Mesenteric fat pad (tissue), 1 donor: ENCODE results near the gene DISC1. TPM values are rescaled to one million over a fixed set of nuclear protein-coding genes. Genes with fewer than 3 reads are reported as not detected.

ENCODE experiments used
- DNase-seq: peaks from one replicate; pipeline ENCODE4 v3.0.0-alpha.2; 2020; ENCODE audit warnings: low spot score
- total RNA-seq: library from RNA; stranded (reverse); fragmentation: NEBNext Ultra II Directional; extraction: Animal tissue kit (Norgen Biotek cat#: 25700); gene quantifications from one replicate; pipeline ENCODE4 v1.2.1, GENCODE V29; 2021
- donor health status: DM: yes; HTN: yes; CAD: no.

Gene DISC1
- total RNA-seq, 1 donor from 2014 or later, result 13.0 TPM

GRCh38 chr1:231844986-231845502 lies 218.5 kb downstream of the DISC1 start:
- DNase-seq, result no peak

DNA sequence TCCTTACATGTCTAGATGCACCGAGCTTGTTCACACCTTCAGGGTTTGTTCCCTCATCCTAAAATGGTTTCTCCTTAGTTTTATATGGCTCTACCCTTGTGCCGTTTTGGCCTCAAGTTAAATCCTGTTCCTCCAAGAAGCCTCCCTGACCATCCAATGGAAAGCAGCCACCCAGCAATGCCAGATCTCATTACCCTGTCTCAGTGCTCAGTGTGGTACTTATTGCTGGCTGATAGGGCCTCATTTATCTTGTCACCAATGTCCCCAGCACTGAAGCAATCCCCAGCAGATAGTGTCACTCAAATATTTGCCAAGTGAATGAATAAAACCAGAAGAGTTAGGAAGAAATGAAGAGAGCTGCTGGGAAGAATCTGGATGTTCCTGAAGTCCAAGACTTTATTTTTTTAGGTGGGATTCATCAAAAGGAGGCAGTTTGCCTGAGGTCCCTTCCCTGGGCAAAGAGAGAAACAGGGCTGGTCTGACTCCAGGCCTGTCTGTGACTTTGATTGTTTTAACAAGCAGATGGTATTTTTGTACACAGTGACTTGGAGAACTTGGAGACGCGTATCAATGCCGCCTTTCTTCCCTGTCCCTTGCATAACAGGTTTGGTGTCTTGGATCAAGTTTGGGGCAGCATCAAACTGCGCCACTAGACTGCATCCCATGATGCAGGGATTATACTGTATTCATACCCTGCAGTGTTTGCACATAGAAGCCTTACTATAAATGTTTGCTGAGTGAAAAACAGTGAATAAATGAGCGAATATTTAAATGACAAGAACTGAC lies 221.2 kb downstream of the DISC1 start:
- DNase-seq, result no peak

DNA sequence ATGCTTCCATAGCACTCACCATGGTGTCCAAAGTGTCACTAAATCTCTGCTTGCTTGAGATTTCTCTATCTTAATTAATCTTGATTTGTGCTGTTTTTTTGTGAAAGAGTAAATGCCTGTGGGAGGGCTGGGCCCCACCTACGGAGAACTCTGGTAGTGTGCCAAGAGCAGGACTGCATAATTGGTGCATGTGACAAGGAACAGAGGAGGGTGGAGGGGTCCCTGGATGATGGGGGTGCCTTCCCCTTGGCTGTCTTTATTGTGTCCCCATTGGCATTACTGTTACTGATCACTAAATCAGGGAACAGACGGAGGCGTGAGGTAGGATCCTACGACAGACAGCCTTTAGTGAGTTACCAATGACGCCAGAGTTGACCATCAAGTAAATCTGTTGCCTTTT lies 223.4 kb downstream of the DISC1 start:
- DNase-seq, result no peak

- DNase-seq, result no peak
Measured at GRCh38 chr1:231850786-231851185, 224.2 kb downstream of the DISC1 start.

DNA sequence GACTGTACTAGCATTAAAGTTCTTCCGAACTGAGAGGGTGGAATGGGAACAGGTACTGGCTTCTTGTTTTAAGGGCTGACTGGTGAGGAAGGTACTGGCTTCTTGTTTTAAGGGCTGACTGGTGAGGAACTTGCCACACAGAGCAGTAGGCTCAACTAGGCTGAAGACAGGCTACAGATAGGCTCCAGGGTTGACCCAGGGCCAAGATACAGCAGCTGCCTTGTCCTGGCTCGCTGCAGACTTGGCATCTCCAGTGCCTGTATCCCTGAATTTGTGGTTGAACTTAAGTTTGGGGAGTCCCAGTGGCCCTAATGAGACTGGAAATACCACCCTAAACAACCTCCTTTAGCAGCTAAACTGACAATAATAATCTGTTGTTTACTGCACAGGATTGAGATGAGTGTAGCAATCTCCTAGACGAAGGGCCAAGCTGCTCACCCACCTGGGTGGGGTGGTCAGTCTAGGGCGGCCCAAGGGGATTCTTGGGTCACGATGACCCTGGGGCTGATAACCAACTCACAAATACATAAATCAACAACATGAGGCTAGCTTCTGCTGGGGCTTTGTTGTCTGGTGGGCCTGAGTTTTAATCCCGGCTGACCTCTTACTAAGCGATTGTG lies 227.1 kb downstream of the DISC1 start:
- no peak for DNase-seq

DNA sequence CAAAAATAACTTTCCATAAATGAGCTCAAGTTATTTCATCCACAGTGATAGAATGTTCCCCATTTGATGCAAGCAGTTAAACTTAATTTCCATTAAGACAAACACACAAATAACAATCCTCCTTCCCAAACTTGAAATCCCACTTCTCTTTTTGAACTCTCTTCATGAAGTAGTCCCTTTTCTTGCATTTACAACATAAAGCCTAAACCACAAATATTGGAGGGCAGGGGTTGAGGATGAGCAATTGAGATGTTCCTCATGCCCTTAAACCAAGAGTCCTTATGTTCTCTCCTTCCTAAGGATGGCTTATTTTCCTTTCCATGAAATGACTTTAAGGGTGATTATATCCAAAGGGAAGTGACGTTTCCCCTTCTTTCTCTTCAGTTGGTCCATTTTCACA lies 228.8 kb downstream of the DISC1 start:
- no peak for DNase-seq

DNA sequence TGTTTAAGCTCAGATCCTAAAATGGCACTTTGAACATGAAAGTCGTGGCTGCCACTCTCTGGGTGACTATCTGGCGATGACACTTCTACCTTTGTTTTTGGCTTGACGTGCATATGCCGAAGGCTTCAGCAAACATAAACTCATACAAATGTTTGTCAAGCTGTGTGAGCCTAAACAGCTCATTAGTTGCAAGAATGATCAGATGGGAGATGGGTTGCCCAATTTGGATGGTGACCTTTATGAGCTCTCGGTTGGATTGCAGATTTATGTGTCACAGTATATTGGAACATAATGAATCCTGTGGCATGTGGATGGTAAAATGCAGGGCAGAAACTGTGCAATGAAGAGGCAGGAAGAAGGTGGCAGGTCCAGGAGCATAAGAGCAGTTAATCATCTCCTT lies 229.3 kb downstream of the DISC1 start:
- no peak for DNase-seq

DNA sequence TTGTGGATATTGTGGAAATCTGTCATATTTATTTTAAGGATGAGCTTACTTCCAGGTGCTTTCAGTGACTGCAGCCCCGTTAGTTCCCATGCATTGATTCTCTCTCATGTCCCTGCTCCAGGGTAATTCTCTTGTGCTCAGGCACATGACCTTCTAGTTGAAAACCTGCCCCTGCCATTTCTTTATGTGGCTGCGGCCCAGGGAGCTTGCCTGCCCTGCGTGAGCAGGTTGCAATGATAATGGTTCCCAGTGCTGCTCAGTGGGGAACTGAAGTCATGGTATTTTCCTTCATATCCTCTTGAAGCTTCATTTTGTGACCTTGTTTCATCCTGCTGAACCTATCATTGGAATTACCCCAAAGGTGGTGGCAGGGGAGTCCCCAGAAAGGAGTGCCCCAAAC lies 229.8 kb downstream of the DISC1 start:
- no peak for DNase-seq

DNA sequence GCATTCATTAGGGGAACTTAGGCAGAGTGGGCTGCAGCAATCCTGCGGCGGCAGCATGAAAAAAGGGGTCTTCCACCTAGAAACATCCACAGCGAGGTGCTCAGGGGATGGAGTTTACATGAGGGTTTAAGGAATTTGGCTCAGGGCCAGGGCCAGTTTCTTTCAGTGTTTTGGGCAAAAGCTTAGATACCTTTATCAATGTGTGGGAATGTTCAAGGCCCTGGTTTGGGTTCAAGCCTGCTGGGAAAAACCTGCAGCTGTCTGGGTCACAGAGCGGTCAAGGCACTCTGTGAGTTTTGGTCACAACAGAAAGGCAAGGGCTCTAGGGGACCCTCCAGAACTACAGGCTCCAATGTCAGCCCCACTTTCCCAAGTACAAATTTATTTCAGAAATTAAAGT lies 230.3 kb downstream of the DISC1 start:
- DNase-seq, result no peak

GRCh38 chr1:231857609-231858135 lies 231.1 kb downstream of the DISC1 start:
- no peak for DNase-seq

DNA sequence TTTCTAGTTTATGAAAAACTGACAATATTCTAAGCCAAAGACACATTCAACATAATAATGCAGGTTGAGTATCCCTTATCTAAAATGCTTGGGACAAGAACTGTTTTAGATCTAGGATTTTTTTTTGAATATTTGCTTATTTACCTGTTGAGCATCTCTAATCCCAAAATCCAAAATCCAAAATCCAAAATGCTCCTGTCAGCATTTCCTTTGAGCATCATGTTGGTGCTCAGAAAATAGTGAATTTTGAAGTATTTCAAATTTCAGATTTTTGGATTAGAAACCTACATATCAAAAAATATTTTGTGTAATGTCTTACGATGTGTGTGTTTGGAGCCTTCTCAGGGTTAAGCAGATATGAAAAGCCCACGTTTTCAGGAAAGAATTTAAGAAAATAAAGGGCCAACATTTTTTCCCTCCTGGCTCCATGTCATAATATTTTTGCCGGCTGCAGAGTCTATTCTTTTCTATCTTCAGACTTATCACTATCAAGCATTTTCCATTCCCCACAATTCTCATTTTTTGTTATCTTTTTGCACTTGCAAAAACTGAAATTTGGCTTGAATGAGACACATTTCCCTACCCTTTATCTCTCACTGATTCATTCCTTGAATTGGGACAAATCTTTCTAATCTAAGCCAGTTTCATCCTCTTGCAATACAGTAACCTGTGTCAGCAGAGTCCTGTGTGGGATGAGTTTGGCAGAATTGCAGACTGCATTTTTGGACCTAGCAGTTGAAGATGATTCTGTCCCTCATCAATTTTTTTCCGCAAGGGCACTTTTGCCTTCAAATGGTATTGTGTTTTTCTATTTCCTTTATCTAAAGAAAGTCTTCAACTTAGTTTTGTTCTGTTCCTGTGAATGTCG lies 233.9 kb downstream of the DISC1 start:
- DNase-seq, result no peak

DNA sequence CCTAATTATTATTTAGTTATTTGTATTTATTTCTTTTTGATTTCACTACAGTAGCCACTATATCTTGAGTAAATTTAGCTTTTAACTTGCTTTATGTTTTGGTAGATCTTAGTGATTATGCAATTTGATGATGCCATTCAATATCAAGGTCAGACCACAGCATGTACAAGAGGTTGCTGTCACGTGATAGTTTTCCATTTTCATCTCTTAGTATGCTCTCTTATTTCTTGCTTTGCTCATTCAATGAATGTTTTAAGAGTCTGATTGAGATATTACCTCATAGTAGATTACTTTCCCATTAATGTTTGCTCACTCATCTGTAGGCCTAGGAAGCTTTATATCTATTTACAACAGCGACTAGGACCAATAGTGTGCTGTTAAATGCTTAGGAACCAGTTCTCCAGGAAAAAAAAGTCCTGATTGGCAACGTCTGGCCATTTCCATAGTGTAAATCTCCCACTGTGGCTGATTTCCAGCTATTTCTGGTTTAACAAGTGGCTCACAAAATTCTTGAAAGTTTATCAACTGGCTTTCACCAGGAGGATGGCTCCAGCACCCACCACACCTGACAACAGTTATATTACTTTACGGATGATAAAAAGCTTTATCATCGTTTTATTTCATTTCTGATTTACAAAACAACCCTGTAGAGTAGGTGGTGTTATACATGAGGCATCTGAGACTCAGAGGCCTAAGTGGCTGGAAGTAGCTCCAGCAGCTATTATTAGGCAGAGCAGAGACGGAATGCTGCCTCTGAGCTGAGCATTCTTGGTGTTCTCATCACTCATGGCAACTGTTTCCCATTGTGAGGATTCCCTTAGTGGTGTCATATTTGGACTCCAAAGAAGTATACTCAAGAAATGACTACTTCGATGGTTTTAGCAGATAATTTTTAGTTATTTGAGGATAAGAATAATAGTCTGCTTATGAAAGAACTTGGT lies 235.2 kb downstream of the DISC1 start:
- no peak for DNase-seq

- DNase-seq, result no peak
Measured at GRCh38 chr1:231862611-231863010, 236.0 kb downstream of the DISC1 start.

GRCh38 chr1:231865331-231865730 lies 238.7 kb downstream of the DISC1 start:
- DNase-seq, result no peak

DNA sequence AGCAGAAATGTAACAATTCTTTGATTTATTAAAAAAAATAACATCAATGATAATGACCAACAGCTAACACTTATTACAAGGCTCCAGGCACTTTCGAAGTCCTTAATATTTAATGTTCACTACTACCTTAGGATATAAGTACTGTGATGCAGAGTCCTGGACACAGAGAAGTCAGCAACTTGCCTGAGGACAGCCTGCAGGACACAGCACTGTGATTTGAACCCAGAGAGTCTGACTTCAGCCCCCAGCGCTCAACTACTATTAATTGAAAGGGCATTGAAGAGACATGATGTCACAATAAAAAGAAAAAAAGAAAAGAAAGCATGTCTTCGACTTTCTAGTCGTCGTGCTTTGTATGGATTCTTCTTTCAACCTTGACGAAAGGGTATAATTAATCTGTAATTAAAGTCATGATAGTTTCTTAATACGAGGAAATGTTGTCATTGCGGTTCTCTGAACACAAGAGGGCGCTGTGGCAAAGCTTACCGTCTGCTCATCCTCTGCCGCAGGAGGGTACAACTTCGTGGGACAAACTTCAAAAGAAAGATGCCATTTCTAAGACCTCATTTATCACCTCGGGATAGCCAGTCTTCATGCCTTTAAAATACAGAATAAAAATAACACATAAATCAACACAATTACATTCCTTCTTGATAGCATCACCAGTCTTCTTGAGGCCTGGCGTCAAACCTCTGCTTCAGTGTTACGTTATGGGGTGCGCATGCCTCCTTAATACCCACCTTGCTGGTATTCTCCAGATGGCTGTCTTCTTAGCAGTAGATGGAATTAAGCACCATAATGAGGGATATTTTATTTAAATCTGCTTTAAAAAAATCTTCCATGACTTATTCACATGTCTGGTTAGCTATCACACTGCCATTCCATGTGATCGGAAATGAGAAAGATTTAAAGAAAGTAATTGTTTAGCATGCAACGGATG lies 240.1 kb downstream of the DISC1 start:
- no peak for DNase-seq

- no peak for DNase-seq
Measured at GRCh38 chr1:231867607-231868006, 241.0 kb downstream of the DISC1 start.

DNA sequence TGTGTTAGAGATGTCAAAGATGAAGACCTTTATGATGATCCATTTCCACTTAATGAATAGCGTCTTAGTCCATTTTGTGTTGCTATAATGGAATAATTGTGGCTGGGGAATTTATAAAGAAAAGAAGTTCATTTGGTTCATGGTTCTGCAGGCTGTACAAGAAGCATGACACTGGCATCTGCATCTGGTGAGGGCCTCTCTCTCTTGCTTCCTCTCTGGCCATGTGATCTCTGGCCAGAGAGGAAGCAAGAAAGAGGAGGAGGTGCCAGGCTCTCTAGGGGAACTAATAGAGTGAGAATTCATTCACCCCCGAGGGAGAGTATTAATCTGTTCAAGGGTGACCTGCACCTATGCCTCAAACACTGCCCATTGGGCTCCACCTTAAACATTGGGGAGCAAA lies 242.8 kb downstream of the DISC1 start:
- DNase-seq, result no peak

GRCh38 chr1:231871471-231871870 lies 244.9 kb downstream of the DISC1 start:
- DNase-seq, result no peak

DNA sequence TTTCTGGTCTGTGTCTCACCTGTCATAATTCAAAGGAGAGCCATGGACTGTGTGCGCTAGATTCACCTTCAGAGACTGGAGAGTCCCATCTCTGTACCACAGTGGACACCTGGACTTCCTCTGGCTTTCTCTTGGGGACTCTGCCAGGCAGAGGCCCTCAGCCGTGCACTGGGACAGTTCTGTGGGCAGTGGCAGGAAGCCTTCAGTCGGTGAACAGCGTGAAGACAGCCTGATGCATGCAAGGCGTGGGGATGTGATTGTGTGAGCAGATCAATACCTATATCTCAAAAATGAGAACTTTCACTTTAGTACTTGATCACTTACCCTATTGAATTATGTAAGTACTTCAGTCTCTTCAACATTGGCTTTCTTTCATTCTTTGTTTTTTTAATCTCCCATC lies 245.3 kb downstream of the DISC1 start:
- DNase-seq, result no peak
